ENCODE measurements around the gene ERFL. TPM values are rescaled to one million over a fixed set of nuclear protein-coding genes. Genes with fewer than 3 reads are reported as not detected.

ERFL gene
- total RNA-seq, 1 donor from 2014 or later, result 3.1 TPM

- Mint-ChIP-seq H3K4me3 (no peak overlapping the region), H3K4me1 (ENCODE audit: low read depth) (peaks cover 54% of the 10 kb centered on the region), H3K27ac (no peak overlapping the region), H3K27me3 (ENCODE audit: insufficient read depth) (no peaks in the 10 kb centered on the region), H3K9me3 (no peaks in the 10 kb centered on the region), H3K36me3 (ENCODE audit: low read depth) (peaks cover 44% of the 10 kb centered on the region)
- intact Hi-C loops (cut with micrococcal nuclease), result no loop called here
- no peak for DNase-seq (ENCODE audit: low spot score)
These were observed 37.3 kb downstream of the ERFL start for GRCh38 chr19:41890936-41891335.

GRCh38 chr19:41889896-41890295 is 38.4 kb downstream of the ERFL start:
- no peak overlapping the region for H3K4me3 Mint-ChIP-seq
- no peak for DNase-seq (ENCODE audit: low spot score)
- intact Hi-C loops (cut with micrococcal nuclease), result loop anchor here (2.0 to 10.0 kb wide), 5 partner anchors 149 to 1173 kb away; partner anchors contain the start of genes COQ8B, HNRNPUL1 and ITPKC
- H3K27ac Mint-ChIP-seq, result peak overlapping the region; percentile 78
- peaks cover 57% of the 10 kb centered on the region for H3K4me1 Mint-ChIP-seq (ENCODE audit: low read depth)
- H3K36me3 Mint-ChIP-seq (ENCODE audit: low read depth), result peaks cover 40% of the 10 kb centered on the region
- H3K27me3 Mint-ChIP-seq (ENCODE audit: insufficient read depth), result no peaks in the 10 kb centered on the region
- no peaks in the 10 kb centered on the region for H3K9me3 Mint-ChIP-seq

GRCh38 chr19:41888926-41889325 is 39.3 kb downstream of the ERFL start:
- no peak for DNase-seq (ENCODE audit: low spot score)
- no peaks in the 10 kb centered on the region for H3K9me3 Mint-ChIP-seq
- intact Hi-C loops (cut with micrococcal nuclease), result loop anchor here (2.0 to 10.0 kb wide), 5 partner anchors 148 to 1172 kb away; partner anchors contain the start of genes COQ8B, HNRNPUL1 and ITPKC
- H3K4me3 Mint-ChIP-seq, result peak overlapping the region; percentile 81
- peak overlapping the region; percentile 73 for H3K27ac Mint-ChIP-seq
- H3K4me1 Mint-ChIP-seq (ENCODE audit: low read depth), result peaks cover 58% of the 10 kb centered on the region
- H3K36me3 Mint-ChIP-seq (ENCODE audit: low read depth), result peaks cover 35% of the 10 kb centered on the region
- H3K27me3 Mint-ChIP-seq (ENCODE audit: insufficient read depth), result no peaks in the 10 kb centered on the region

- Mint-ChIP-seq H3K9me3 (no peaks in the 10 kb centered on the region), H3K27ac (peak overlapping the region; percentile 91), H3K36me3 (ENCODE audit: low read depth) (peaks cover 35% of the 10 kb centered on the region), H3K4me3 (peak overlapping the region; percentile 81), H3K4me1 (ENCODE audit: low read depth) (peaks cover 54% of the 10 kb centered on the region), H3K27me3 (ENCODE audit: insufficient read depth) (no peaks in the 10 kb centered on the region)
- intact Hi-C loops (cut with micrococcal nuclease), result loop anchor here (1.0 to 10.0 kb wide), 10 partner anchors 17 to 1171 kb away; partner anchors contain the start of genes COQ8B, HNRNPUL1, ITPKC and RABAC1
- DNase-seq (ENCODE audit: low spot score), result peak; percentile 76
These were observed 40.4 kb downstream of the ERFL start for GRCh38 chr19:41887711-41888382.

- intact Hi-C loops (cut with micrococcal nuclease), result loop anchor here (1.0 to 10.0 kb wide), 9 partner anchors 16 to 1170 kb away; partner anchors contain the start of genes COQ8B, HNRNPUL1, ITPKC and RABAC1
- peak; percentile 68 for DNase-seq (ENCODE audit: low spot score)
- no peaks in the 10 kb centered on the region for H3K27me3 Mint-ChIP-seq (ENCODE audit: insufficient read depth)
- peak overlapping the region; percentile 81 for H3K4me3 Mint-ChIP-seq
- H3K4me1 Mint-ChIP-seq (ENCODE audit: low read depth), result peaks cover 60% of the 10 kb centered on the region
- peaks cover 37% of the 10 kb centered on the region for H3K36me3 Mint-ChIP-seq (ENCODE audit: low read depth)
- H3K27ac Mint-ChIP-seq, result peak overlapping the region; percentile 91
- H3K9me3 Mint-ChIP-seq, result no peaks in the 10 kb centered on the region
These were observed 41.2 kb downstream of the ERFL start for GRCh38 chr19:41886761-41887710.

GRCh38 chr19:41883821-41884733 is 44.2 kb downstream of the ERFL start:
- Mint-ChIP-seq H3K27ac (peak overlapping the region; percentile 96), H3K36me3 (ENCODE audit: low read depth) (peaks cover 22% of the 10 kb centered on the region), H3K4me1 (ENCODE audit: low read depth) (peaks cover 56% of the 10 kb centered on the region), H3K27me3 (ENCODE audit: insufficient read depth) (no peaks in the 10 kb centered on the region), H3K9me3 (no peaks in the 10 kb centered on the region), H3K4me3 (peak overlapping the region; percentile 81)
- intact Hi-C loops (cut with micrococcal nuclease), result loop anchor here (1.0 to 10.0 kb wide), 5 partner anchors 9 to 619 kb away; partner anchors contain the start of genes GSK3A and HNRNPUL1
- peak; percentile 89 for DNase-seq (ENCODE audit: low spot score)

- DNase-seq (ENCODE audit: low spot score), result no peak
- peaks cover 17% of the 10 kb centered on the region for H3K36me3 Mint-ChIP-seq (ENCODE audit: low read depth)
- H3K9me3 Mint-ChIP-seq, result no peaks in the 10 kb centered on the region
- H3K4me1 Mint-ChIP-seq (ENCODE audit: low read depth), result peaks cover 50% of the 10 kb centered on the region
- peak overlapping the region; percentile 81 for H3K4me3 Mint-ChIP-seq
- intact Hi-C loops (cut with micrococcal nuclease), result loop anchor here (5.0 to 10.0 kb wide), 3 partner anchors 339 to 619 kb away; partner anchors contain the start of genes GSK3A and HNRNPUL1
- H3K27ac Mint-ChIP-seq, result peak overlapping the region; percentile 96
- H3K27me3 Mint-ChIP-seq (ENCODE audit: insufficient read depth), result no peaks in the 10 kb centered on the region
These were observed 44.8 kb downstream of the ERFL start for GRCh38 chr19:41883463-41883820.

GRCh38 chr19:41882568-41883462 is 45.4 kb downstream of the ERFL start, which contains the start of gene ARHGEF1:
Gene ARHGEF1, plus strand, starts transcription at chr19:41883184. Its CDS starts 4,899 bp downstream, at chr19:41888083.
- H3K36me3 Mint-ChIP-seq (ENCODE audit: low read depth), result peaks cover 12% of the 10 kb centered on the region
- intact Hi-C loops (cut with micrococcal nuclease), result loop anchor here (5.0 to 10.0 kb wide), 3 partner anchors 338 to 618 kb away; partner anchors contain the start of genes GSK3A and HNRNPUL1
- H3K27me3 Mint-ChIP-seq (ENCODE audit: insufficient read depth), result no peaks in the 10 kb centered on the region
- peak; percentile 61 for DNase-seq (ENCODE audit: low spot score)
- H3K27ac Mint-ChIP-seq, result peak within 1 kb of the TSS; percentile 96
- no peaks in the 10 kb centered on the region for H3K9me3 Mint-ChIP-seq
- H3K4me3 Mint-ChIP-seq, result peak within 1 kb of the TSS; percentile 93
- peaks cover 50% of the 10 kb centered on the region for H3K4me1 Mint-ChIP-seq (ENCODE audit: low read depth)

- Mint-ChIP-seq H3K36me3 (ENCODE audit: low read depth) (peaks cover 10% of the 10 kb centered on the region), H3K4me3 (no peak overlapping the region), H3K4me1 (ENCODE audit: low read depth) (peaks cover 56% of the 10 kb centered on the region), H3K9me3 (no peaks in the 10 kb centered on the region), H3K27ac (peak overlapping the region; percentile 11), H3K27me3 (ENCODE audit: insufficient read depth) (no peaks in the 10 kb centered on the region)
- no peak for DNase-seq (ENCODE audit: low spot score)
- intact Hi-C loops (cut with micrococcal nuclease), result loop anchor here (5.0 to 10.0 kb wide), 3 partner anchors 336 to 616 kb away; partner anchors contain the start of genes GSK3A and HNRNPUL1
These were observed 47.9 kb downstream of the ERFL start for GRCh38 chr19:41880329-41880708.

GRCh38 chr19:41879670-41880328 is 48.5 kb downstream of the ERFL start:
- no peaks in the 10 kb centered on the region for H3K27me3 Mint-ChIP-seq (ENCODE audit: insufficient read depth)
- peaks cover 8% of the 10 kb centered on the region for H3K36me3 Mint-ChIP-seq (ENCODE audit: low read depth)
- no peak overlapping the region for H3K4me3 Mint-ChIP-seq
- DNase-seq (ENCODE audit: low spot score), result no peak
- peak overlapping the region; percentile 11 for H3K27ac Mint-ChIP-seq
- peaks cover 53% of the 10 kb centered on the region for H3K4me1 Mint-ChIP-seq (ENCODE audit: low read depth)
- intact Hi-C loops (cut with micrococcal nuclease), result loop anchor here (5.0 to 10.0 kb wide), 3 partner anchors 335 to 615 kb away; partner anchors contain the start of genes GSK3A and HNRNPUL1
- no peaks in the 10 kb centered on the region for H3K9me3 Mint-ChIP-seq
